GM23248 (cell line): ENCODE measurements around the gene NACC2.

Experiments
- EZH2 ChIP-seq: fragments of 200-600 bp; sonication (generic); IDR thresholded peaks from 2 replicates; pipeline ENCODE4 v1.6.1; 2018; ENCODE audit warnings: antibody characterized with exemption, mild to moderate bottlenecking; ENCODE audit not compliant: insufficient read depth, poor library complexity, severe bottlenecking
- EZH2phosphoT487 ChIP-seq: fragments of 200-600 bp; sonication (generic); IDR thresholded peaks from 2 replicates; pipeline ENCODE4 v1.6.1; 2018; ENCODE audit warnings: antibody characterized with exemption, moderate library complexity, mild to moderate bottlenecking, low read depth; ENCODE audit not compliant: insufficient read depth

DNA sequence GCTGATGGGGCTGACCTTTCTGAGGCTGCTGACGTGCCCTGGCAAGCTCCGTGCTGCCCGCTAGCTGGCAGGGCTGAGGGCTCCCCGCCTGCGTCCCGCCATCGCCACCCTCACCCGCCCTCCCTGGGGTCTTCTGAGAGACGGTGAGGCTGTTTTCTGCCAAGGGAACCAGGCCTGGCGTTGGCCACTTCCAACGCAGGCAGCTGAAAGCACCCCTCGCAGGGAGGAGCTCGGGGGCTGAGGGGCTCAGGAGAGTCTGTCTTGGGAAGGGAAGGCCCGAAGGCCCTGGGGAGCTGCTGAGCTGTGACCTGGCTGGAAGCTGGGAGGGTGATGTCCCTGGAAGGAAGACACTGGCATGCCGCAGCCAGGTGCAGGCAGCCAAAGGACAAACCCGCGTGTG, 33.3 kb upstream of the NACC2 start:
- no peak for TF ChIP-seq EZH2
- TF ChIP-seq EZH2phosphoT487: no peak
